Panc1 (cell line): ENCODE data around the gene ABCD4. TPM values are rescaled to one million over a fixed set of nuclear protein-coding genes. Genes with fewer than 3 reads are reported as not detected.

ENCODE experiments used
- ATAC-seq: fragments of 200-7000 bp; cut with Tn5 transposase; 2 replicates; pipeline ENCODE4 v1.9.1; 2020; ENCODE audit warnings: mild to moderate bottlenecking, moderate library complexity
- BruUV-seq: library from RNA; stranded (reverse); fragments of 400-500 nt; replicated peaks from 2 replicates; lab custom pipeline; 2021; lab: Mats Ljungman, UMichigan
- CTCF ChIA-PET: fragments of 300-600 bp; sonication (Branson Sonifier 250); formaldehyde crosslinking; loops from one replicate; lab custom pipeline; 2022; ENCODE audit warnings: antibody characterized with exemption; lab: Charles Lee
- POLR2A ChIA-PET: fragments of 300-600 bp; sonication (Branson Sonifier 250); formaldehyde crosslinking; loops from one replicate; lab custom pipeline; 2022; ENCODE audit warnings: antibody characterized with exemption; lab: Charles Lee
- DNase-seq: peaks from one replicate; pipeline ENCODE4 v3.0.0-alpha.2; 2010; ENCODE audit warnings: low read depth, low spot score
- H3K27ac ChIP-seq: 2 replicates; pipeline ENCODE4 v1.5.1; 2011; ENCODE audit warnings: mild to moderate bottlenecking, low read length, inconsistent platforms
- H3K27me3 ChIP-seq: fragments of 200-500 bp; sonication (Bioruptor generic); 2 replicates; pipeline ENCODE4 v1.6.0; 2014; ENCODE audit warnings: low read length, inconsistent platforms; ENCODE audit not compliant: control insufficient read depth, insufficient read depth
- H3K36me3 ChIP-seq: fragments of 200-500 bp; sonication (Bioruptor generic); 2 replicates; pipeline ENCODE4 v1.5.1; 2014; ENCODE audit warnings: inconsistent platforms, mild to moderate bottlenecking, low read length, moderate library complexity; ENCODE audit not compliant: control insufficient read depth, insufficient read depth
- H3K4me1 ChIP-seq: 2 replicates; pipeline ENCODE4 v1.5.1; 2011; ENCODE audit warnings: inconsistent platforms, mild to moderate bottlenecking, low read length, moderate library complexity; ENCODE audit not compliant: control insufficient read depth, insufficient read depth
- H3K4me3 ChIP-seq, 2 experiments: 2 replicates each; pipeline ENCODE4 v1.5.1; 2011 to 2012; ENCODE audit warnings: low read depth in 2 of 2, low read length in 2 of 2, mild to moderate bottlenecking in 2 of 2, inconsistent platforms in 1 of 2, moderate library complexity in 1 of 2
- H3K9me3 ChIP-seq: fragments of 200-500 bp; sonication (Bioruptor generic); 2 replicates; pipeline ENCODE4 v1.5.1; 2014; ENCODE audit warnings: low read depth, mild to moderate bottlenecking, inconsistent platforms, low read length, moderate library complexity; ENCODE audit not compliant: control insufficient read depth, insufficient read depth
- POLR2AphosphoS5 ChIP-seq: IDR thresholded peaks from 2 replicates; pipeline ENCODE4 v1.6.1; 2012; ENCODE audit warnings: mild to moderate bottlenecking, low read depth, low read length, moderate library complexity
- SIN3A ChIP-seq: IDR thresholded peaks from 2 replicates; pipeline ENCODE4 v1.6.1; 2012; ENCODE audit warnings: low read depth, mild to moderate bottlenecking, low read length, moderate library complexity, borderline replicate concordance; ENCODE audit not compliant: insufficient read depth
- TCF7L2 ChIP-seq: IDR thresholded peaks from 2 replicates; pipeline ENCODE4 v1.6.1; 2011; ENCODE audit warnings: mild to moderate bottlenecking, low read depth, low read length, inconsistent platforms
- in situ Hi-C: cut with HindIII; loops from 2 replicates; pipeline ENCODE4 v1.10.0; 2016; ENCODE audit warnings: low sequenced_read_pairs, low pct_unique_long_range_greater_than_20kb
- intact Hi-C: fragments of 100-400 bp; cut with micrococcal nuclease; formaldehyde crosslinking; loops from one replicate; pipeline ENCODE4 v1.10.0; 2022; ENCODE audit not compliant: unreplicated experiment
- total RNA-seq: library from RNA; stranded (reverse); gene quantifications from one replicate; pipeline ENCODE4 v1.2.1, GENCODE V29; 2021; ENCODE audit not compliant: unreplicated experiment
- TF ChIP-seq, protein P1 (sequence below): fragments of 450-650 bp; IDR thresholded peaks from 2 replicates; pipeline ENCODE4 v1.5.1; 2017; ENCODE audit warnings: mild to moderate bottlenecking
- TF ChIP-seq, protein P2 (sequence below), 2 experiments: IDR thresholded peaks; 2 replicates each; pipeline ENCODE4 v1.6.1; 2011 to 2012; ENCODE audit warnings: low read depth in 2 of 2, control low read depth in 1 of 2, low read length in 1 of 2, mild to moderate bottlenecking in 1 of 2, moderate library complexity in 1 of 2; ENCODE audit not compliant: insufficient read depth in 1 of 2

ABCD4 gene
- total RNA-seq, 1 experiment from 2014 or later: 24.4 TPM

DNA sequence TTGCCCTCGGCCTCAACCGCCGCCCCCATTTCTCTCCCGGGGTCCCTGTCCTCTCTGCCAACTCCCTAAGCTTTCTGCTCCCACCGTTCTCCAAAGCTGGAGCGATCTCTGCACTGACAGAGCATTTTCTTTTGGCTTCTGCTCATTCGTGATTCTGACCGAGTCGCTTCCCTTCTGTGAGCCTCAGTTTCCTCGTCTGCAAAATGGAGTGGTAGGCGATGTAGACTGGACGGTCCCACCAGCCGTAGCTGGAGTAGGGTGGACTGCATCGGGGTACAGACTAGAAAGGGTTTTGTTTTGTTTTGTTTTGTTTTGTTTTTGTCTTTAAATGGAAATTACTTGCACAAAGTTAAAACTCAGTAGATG lies 61.1 kb downstream of the ABCD4 start:
- CTCF ChIA-PET: interaction anchor here (0.7 kb wide), 1 partner anchor 12 kb away, joined by 3 read pairs; no protein-coding TSS in a partner anchor
- peaks cover 15% of the 10 kb centered on the region for H3K27me3 ChIP-seq
- ATAC-seq: no peak

DNA sequence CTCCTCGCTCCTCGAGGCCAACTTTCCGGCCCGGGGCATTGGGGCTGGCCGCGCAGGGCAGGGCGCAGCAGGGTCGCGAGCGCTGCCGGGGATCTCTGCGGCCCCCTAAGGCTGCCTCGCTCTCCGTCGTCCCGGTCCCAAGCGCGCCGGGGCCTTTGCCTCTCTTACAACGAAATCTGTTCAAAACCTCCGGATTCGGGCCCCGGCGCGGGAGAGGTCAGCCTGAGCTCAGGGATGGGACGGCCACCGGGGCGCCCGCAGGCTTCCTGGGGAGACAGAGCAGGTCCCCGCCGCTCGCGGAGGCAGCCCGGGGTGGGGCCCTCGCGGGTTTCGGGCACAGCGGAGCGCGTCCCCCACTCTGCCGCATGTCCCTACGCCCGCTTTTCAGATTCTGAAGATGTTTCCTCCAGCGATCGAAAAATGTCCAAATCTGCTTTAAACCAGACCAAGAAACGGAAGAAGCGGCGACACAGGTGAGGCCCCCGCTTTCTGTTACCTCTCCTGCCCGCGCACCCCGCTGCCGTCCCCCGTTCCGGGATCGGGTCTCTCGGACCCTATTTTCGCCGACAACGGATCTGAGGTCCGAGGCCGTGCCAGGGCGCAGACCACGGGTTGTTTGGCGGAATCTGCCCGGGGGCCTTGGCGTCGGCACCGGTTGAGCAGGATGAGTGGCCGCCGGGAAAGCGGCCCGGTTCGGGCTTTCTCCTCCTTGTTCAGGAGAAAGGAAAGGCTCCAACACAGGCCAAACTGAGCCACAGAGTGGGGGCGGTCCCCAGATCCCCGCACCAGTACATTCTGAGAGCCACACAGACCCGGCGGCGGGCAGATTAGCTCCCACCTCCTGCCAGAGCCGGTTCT lies 61.7 kb downstream of the ABCD4 start:
- ChIA-PET CTCF (interaction anchor here (0.7 kb wide), 1 partner anchor 12 kb away, joined by 3 read pairs; no protein-coding TSS in a partner anchor), POLR2A (no interaction called here)
- no TSS peak for BruUV-seq
- ATAC-seq: no peak; the same call in 1 of the 2 replicates
- peaks cover 15% of the 10 kb centered on the region for H3K27me3 ChIP-seq
- TF ChIP-seq SIN3A: no peak
- TF ChIP-seq, protein P1, sequence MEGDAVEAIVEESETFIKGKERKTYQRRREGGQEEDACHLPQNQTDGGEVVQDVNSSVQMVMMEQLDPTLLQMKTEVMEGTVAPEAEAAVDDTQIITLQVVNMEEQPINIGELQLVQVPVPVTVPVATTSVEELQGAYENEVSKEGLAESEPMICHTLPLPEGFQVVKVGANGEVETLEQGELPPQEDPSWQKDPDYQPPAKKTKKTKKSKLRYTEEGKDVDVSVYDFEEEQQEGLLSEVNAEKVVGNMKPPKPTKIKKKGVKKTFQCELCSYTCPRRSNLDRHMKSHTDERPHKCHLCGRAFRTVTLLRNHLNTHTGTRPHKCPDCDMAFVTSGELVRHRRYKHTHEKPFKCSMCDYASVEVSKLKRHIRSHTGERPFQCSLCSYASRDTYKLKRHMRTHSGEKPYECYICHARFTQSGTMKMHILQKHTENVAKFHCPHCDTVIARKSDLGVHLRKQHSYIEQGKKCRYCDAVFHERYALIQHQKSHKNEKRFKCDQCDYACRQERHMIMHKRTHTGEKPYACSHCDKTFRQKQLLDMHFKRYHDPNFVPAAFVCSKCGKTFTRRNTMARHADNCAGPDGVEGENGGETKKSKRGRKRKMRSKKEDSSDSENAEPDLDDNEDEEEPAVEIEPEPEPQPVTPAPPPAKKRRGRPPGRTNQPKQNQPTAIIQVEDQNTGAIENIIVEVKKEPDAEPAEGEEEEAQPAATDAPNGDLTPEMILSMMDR: no peak
- no peak for TF ChIP-seq TCF7L2
- TF ChIP-seq, protein P2, sequence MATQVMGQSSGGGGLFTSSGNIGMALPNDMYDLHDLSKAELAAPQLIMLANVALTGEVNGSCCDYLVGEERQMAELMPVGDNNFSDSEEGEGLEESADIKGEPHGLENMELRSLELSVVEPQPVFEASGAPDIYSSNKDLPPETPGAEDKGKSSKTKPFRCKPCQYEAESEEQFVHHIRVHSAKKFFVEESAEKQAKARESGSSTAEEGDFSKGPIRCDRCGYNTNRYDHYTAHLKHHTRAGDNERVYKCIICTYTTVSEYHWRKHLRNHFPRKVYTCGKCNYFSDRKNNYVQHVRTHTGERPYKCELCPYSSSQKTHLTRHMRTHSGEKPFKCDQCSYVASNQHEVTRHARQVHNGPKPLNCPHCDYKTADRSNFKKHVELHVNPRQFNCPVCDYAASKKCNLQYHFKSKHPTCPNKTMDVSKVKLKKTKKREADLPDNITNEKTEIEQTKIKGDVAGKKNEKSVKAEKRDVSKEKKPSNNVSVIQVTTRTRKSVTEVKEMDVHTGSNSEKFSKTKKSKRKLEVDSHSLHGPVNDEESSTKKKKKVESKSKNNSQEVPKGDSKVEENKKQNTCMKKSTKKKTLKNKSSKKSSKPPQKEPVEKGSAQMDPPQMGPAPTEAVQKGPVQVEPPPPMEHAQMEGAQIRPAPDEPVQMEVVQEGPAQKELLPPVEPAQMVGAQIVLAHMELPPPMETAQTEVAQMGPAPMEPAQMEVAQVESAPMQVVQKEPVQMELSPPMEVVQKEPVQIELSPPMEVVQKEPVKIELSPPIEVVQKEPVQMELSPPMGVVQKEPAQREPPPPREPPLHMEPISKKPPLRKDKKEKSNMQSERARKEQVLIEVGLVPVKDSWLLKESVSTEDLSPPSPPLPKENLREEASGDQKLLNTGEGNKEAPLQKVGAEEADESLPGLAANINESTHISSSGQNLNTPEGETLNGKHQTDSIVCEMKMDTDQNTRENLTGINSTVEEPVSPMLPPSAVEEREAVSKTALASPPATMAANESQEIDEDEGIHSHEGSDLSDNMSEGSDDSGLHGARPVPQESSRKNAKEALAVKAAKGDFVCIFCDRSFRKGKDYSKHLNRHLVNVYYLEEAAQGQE (IDR thresholded peaks at IDR 0.05; ENCODE audit: insufficient read depth in 1 of 2, low read depth in 2 of 2, low read length in 1 of 2): no peak
- no peaks in the 10 kb centered on the region; the same call in 1 of the 2 replicates for H3K4me1 ChIP-seq
- DNase-seq: no peak
- no peak overlapping the region for H3K27ac ChIP-seq
- H3K9me3 ChIP-seq: no peaks in the 10 kb centered on the region
- intact Hi-C loops (no loop called here), in situ Hi-C loops (no loop called here)
- H3K36me3 ChIP-seq: no peaks in the 10 kb centered on the region
- H3K4me3 ChIP-seq: peak overlapping the region in 1 of 2 experiments; percentile 18; a peak in 3 of 4 replicates

More for the DNA sequence above, 61.1 kb downstream of the ABCD4 start:
- H3K4me1 ChIP-seq: no peaks in the 10 kb centered on the region; the same call in 1 of the 2 replicates
- POLR2A ChIA-PET: no interaction called here
- no peak for DNase-seq
- no peaks in the 10 kb centered on the region for H3K36me3 ChIP-seq
- H3K9me3 ChIP-seq: no peaks in the 10 kb centered on the region
- in situ Hi-C loops (no loop called here), intact Hi-C loops (no loop called here)
- H3K27ac ChIP-seq: no peak overlapping the region
- peak overlapping the region in 1 of 2 experiments; percentile 18; a peak in 2 of 4 replicates for H3K4me3 ChIP-seq
- no TSS peak for BruUV-seq
- TF ChIP-seq, protein P2 (IDR thresholded peaks at IDR 0.05; ENCODE audit: insufficient read depth in 1 of 2, low read depth in 2 of 2, low read length in 1 of 2): no peak
- no peak for TF ChIP-seq POLR2AphosphoS5
- TF ChIP-seq TCF7L2: no peak
- TF ChIP-seq, protein P1: no peak
- no peak for TF ChIP-seq SIN3A
